Tibial artery (tissue), 4 donors: Measurements from ENCODE around the gene LRRN2.

Source experiments
- DNase-seq, 2 donors: peaks; one replicate each; pipeline ENCODE4 v3.0.0-alpha.2; 2019
- H3K27ac ChIP-seq, 2 donors: fragments of 200-600 bp; sonication (generic) in 1 of 2; 1 replicate in 1 of 2; 2 replicates in 1 of 2; pipeline ENCODE4 v1.5.1; 2018 to 2019; ENCODE audit warnings: mild to moderate bottlenecking in 1 of 2
- H3K27me3 ChIP-seq, 2 donors: fragments of 200-600 bp; sonication (generic) in 1 of 2; one replicate each; pipeline versions ENCODE4 v1.5.1 to v1.6.0; 2016 to 2019
- H3K36me3 ChIP-seq, 3 donors: fragments of 200-600 bp; sonication (generic) in 2 of 3; one replicate each; pipeline ENCODE4 v1.5.1; 2016 to 2019; ENCODE audit warnings: mild to moderate bottlenecking in 2 of 3
- H3K4me1 ChIP-seq, 4 donors: fragments of 200-600 bp; sonication (generic) in 2 of 4; 1 replicate in 3 of 4; 2 replicates in 1 of 4; pipeline ENCODE4 v1.5.1; 2016 to 2019
- H3K4me3 ChIP-seq, 2 donors: fragments of 200-600 bp; sonication (generic) in 1 of 2; 1 replicate in 1 of 2; 2 replicates in 1 of 2; pipeline ENCODE4 v1.5.1; 2018 to 2019; ENCODE audit warnings: mild to moderate bottlenecking in 2 of 2
- H3K9me3 ChIP-seq, 3 donors: fragments of 200-600 bp; sonication (generic) in 1 of 3; one replicate each; pipeline ENCODE4 v1.5.1; 2016 to 2019
- intact Hi-C: fragments of 100-400 bp; cut with DNase I; formaldehyde crosslinking; loops from one replicate; pipeline ENCODE4 v1.15.0; 2023; ENCODE audit warnings: low total_unique reads
- TF ChIP-seq, protein P1 (sequence below), 2 experiments: fragments of 200-600 bp in 1 of 2; fragments of 450-650 bp in 1 of 2; IDR thresholded peaks; one replicate each; pipeline ENCODE4 v1.5.1; 2017 to 2019; ENCODE audit warnings: antibody characterized with exemption in 2 of 2, mild to moderate bottlenecking in 1 of 2, moderate library complexity in 1 of 2

LRRN2 gene

GRCh38 chr1:204613636-204614035 is 71.9 kb downstream of the LRRN2 start:
- no peaks in the 10 kb centered on the region for H3K4me1 ChIP-seq
- H3K4me3 ChIP-seq, result no peak overlapping the region
- H3K27ac ChIP-seq, result no peak overlapping the region
- peaks cover 0 to 10% of the 10 kb centered on the region in 2 donors for H3K27me3 ChIP-seq
- H3K36me3 ChIP-seq, result no peaks in the 10 kb centered on the region
- DNase-seq, result no peak
- TF ChIP-seq, protein P1, sequence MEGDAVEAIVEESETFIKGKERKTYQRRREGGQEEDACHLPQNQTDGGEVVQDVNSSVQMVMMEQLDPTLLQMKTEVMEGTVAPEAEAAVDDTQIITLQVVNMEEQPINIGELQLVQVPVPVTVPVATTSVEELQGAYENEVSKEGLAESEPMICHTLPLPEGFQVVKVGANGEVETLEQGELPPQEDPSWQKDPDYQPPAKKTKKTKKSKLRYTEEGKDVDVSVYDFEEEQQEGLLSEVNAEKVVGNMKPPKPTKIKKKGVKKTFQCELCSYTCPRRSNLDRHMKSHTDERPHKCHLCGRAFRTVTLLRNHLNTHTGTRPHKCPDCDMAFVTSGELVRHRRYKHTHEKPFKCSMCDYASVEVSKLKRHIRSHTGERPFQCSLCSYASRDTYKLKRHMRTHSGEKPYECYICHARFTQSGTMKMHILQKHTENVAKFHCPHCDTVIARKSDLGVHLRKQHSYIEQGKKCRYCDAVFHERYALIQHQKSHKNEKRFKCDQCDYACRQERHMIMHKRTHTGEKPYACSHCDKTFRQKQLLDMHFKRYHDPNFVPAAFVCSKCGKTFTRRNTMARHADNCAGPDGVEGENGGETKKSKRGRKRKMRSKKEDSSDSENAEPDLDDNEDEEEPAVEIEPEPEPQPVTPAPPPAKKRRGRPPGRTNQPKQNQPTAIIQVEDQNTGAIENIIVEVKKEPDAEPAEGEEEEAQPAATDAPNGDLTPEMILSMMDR (IDR thresholded peaks at IDR 0.05), result no peak
- intact Hi-C loops, result no loop called here
- no peaks in the 10 kb centered on the region for H3K9me3 ChIP-seq

DNA sequence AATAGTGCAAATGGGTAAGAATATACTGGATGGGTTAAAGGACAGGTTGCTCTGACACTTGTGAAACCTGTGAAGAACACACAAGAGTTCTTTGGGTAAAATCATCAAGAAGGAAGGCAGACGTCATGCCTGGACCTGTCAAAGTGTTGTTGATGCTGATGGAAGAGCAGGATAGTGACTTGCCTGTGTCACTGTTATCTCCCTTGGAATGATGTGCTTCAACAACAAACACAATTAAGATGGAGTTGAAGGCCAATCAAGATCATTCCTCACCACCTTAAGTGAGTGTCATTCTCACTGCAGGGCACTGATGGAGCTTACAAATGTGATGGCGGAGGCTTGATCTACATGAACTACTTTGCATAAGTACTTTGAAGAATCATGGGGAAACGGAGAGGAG is 73.2 kb downstream of the LRRN2 start:
- H3K27ac ChIP-seq, result no peak overlapping the region
- intact Hi-C loops, result no loop called here
- H3K9me3 ChIP-seq, result no peaks in the 10 kb centered on the region
- no peak overlapping the region for H3K4me3 ChIP-seq
- no peaks in the 10 kb centered on the region for H3K4me1 ChIP-seq
- H3K36me3 ChIP-seq, result no peaks in the 10 kb centered on the region
- peaks cover 0 to 14% of the 10 kb centered on the region in 2 donors for H3K27me3 ChIP-seq
- TF ChIP-seq, protein P1 (IDR thresholded peaks at IDR 0.05), result no peak
- DNase-seq, result no peak

GRCh38 chr1:204611036-204611435 is 74.5 kb downstream of the LRRN2 start:
- H3K4me3 ChIP-seq, result no peak overlapping the region
- intact Hi-C loops, result no loop called here
- H3K9me3 ChIP-seq, result no peaks in the 10 kb centered on the region
- H3K36me3 ChIP-seq, result no peaks in the 10 kb centered on the region
- no peak overlapping the region for H3K27ac ChIP-seq
- TF ChIP-seq, protein P1 (IDR thresholded peaks at IDR 0.05), result no peak
- H3K27me3 ChIP-seq, result peaks cover 0 to 14% of the 10 kb centered on the region in 2 donors
- H3K4me1 ChIP-seq, result no peaks in the 10 kb centered on the region
- DNase-seq, result no peak

DNA sequence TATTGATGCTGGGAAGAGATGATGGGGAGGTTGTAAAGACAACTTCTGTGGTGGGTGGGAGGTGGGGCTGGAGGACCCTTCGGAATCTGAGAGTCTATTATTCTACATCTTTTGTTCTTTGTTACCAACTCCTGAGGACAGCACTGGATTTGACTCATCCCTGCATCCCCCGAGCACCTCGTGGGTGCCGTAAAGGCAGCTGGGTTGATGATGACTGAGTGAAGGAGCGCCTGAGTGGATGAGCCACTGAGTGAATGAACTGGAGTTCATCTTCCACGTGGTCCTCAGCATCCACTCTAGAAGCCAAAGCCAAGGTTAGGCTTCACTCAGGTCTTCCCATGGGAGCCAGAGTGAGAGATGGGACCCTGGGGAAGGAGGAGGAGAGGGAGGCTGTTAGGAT is 77.6 kb downstream of the LRRN2 start:
- H3K4me3 ChIP-seq, result no peak overlapping the region
- intact Hi-C loops, result no loop called here
- DNase-seq, result no peak

GRCh38 chr1:204605791-204606190 is 79.7 kb downstream of the LRRN2 start:
- Histone ChIP-seq H3K4me3 (no peak overlapping the region), H3K36me3 (no peaks in the 10 kb centered on the region), H3K27ac (no peak overlapping the region), H3K27me3 (peaks cover 0 to 29% of the 10 kb centered on the region in 2 donors), H3K4me1 (no peaks in the 10 kb centered on the region), H3K9me3 (no peaks in the 10 kb centered on the region)
- TF ChIP-seq, protein P1 (IDR thresholded peaks at IDR 0.05), result no peak
- DNase-seq, result no peak
- intact Hi-C loops, result no loop called here

More for the DNA sequence above, 77.6 kb downstream of the LRRN2 start:
- Histone ChIP-seq H3K27me3 (peaks cover 0 to 26% of the 10 kb centered on the region in 2 donors), H3K27ac (no peak overlapping the region), H3K9me3 (no peaks in the 10 kb centered on the region), H3K36me3 (no peaks in the 10 kb centered on the region), H3K4me1 (no peaks in the 10 kb centered on the region)
- TF ChIP-seq, protein P1 (IDR thresholded peaks at IDR 0.05), result no peak
